Measurements from ENCODE around the gene FHOD3.
A peak's percentile ranks its signal among the peaks of the same experiment; 100 is the strongest.

The FHOD3 gene

GRCh38 chr18:36322734-36323133 is 25.2 kb downstream of the FHOD3 start:
- DNase-seq (ENCODE audit: low read depth), result no peak

GRCh38 chr18:36323421-36323820 is 25.9 kb downstream of the FHOD3 start:
- no peak for DNase-seq (ENCODE audit: low read depth)

- DNase-seq (ENCODE audit: low read depth), result no peak
Measured at GRCh38 chr18:36325846-36326245, 28.3 kb downstream of the FHOD3 start.

DNA sequence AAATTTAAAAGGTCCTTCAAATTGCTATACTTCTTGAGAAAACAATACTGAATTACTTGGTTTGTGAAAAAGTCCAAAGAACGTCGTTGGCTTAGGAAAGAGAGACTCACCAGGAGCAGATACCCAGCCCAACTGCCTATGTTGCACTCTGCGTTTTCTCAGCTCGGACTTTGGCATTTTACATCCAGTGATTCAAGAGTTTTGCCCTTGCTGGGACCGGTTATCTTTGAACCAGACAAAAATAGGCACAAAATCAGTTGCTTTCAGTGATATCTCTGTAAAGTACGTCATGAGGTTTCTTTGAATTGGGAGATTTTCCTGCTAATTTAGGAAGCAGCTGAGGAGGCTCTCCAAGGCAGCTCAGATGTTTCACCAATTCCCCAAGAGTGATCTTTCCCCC is 29.3 kb downstream of the FHOD3 start:
- no peak for DNase-seq (ENCODE audit: low read depth)

GRCh38 chr18:36327352-36328316 is 30.1 kb downstream of the FHOD3 start:
- no peak for DNase-seq (ENCODE audit: low read depth)

DNA sequence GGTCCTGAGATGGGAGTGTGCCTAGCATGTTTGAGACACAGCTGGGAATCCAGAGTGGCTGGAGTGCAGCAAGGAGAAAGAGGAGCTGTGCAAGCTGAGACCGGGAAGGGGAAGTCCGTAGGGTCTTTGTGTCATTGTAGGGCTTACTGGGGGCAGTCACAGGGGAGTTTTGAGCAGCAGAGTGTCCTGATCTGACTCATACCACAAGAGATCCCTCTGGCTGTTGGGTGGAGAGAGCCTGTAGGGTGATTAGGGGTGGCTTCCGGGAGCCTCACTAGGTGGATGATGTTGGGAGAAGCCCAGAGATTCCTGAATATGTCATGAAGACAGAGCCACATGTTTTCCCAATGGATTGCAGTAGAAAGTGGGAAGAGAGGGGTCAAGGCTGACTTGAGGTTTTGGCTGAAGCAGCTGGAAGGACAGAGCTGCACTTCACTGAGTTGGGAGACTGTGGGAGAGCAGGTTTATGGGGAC is 30.9 kb downstream of the FHOD3 start:
- peak; percentile 25 for DNase-seq (ENCODE audit: low read depth)

- DNase-seq (ENCODE audit: low read depth), result no peak
Measured at GRCh38 chr18:36328916-36329315, 31.4 kb downstream of the FHOD3 start.

DNA sequence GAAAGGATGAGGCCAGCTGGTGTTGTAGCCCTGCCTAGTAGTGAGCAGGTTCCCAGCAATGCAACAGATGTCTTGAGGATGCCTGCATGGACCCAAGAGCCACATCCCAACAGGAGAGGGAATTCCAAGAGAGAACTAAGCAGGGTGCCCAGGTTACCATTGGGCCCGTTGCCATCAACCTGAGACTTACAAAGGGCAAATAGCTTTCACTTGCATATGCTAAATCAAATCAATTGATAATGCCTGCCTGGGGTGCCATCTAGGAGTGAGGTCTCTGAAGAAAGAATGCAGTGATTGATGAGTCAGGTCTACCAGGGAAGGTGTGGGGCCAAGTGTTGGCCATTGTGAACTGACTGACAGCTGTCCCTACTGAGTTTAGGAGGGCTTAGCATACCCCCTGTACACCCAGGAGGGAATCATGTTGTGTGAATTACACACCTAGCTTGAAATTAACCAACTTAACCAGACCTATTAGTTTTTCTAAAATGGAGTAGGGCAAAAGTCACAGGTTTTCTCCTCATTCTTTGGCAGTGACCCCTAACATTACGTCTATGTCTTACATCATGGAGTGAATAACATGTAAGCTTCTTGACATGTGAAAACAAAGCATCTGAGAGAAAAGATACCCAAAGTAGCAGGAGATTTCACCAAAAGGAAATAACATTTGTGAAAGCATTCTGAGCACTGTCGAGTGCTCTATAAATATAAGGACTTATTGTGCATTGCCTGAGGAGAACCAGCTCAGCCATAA is 32.3 kb downstream of the FHOD3 start:
- DNase-seq (ENCODE audit: low read depth), result no peak

GRCh38 chr18:36330435-36331052 is 33.0 kb downstream of the FHOD3 start:
- DNase-seq (ENCODE audit: low read depth), result no peak

DNA sequence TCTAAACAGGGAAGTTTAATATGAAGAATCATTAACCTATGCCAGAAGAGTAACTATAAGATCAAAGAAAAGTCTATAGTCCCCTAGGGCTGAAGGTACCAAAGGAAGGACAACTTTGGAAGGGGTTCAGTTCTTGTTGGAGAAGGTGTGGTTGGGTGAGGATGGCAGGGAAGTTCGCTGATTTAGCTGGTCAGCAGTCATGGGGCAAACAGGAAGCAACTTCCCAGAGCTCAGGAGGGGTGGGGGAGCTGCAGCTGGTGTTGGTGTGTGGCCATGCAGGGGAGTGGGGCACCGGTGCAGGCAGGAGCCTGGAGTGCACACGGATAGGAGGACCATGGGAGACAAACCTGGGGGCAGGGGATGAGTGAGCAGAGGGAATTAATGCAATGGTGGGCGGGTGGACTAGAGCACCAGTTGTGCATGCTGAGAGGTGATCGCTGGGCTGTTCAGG is 34.0 kb downstream of the FHOD3 start:
- no peak for DNase-seq (ENCODE audit: low read depth)

DNA sequence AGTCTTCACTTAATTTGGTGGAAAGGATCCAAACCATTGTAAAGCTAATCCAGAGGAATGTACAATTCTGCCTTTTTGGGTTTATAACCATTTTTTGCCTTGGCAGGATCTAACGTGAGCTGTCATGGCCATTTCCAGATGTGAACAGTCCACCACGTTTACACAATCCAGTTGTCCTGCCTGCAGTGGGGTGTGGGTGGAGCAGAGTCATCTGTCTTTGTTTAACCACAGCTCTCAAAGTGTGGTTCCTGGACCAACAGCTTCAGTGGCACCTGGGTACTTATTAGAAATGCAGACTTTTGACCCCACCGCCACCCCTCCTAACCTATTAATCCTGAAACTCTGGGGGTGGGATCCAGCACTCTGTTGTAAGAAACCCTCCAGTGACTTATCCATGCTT is 35.9 kb downstream of the FHOD3 start:
- DNase-seq (ENCODE audit: low read depth), result peak; percentile 54

- DNase-seq (ENCODE audit: low read depth), result no peak
Measured at GRCh38 chr18:36334798-36335197, 37.3 kb downstream of the FHOD3 start.

- DNase-seq (ENCODE audit: low read depth), result no peak
Measured at GRCh38 chr18:36335476-36336279, 38.2 kb downstream of the FHOD3 start.

GRCh38 chr18:36337679-36338402 is 40.3 kb downstream of the FHOD3 start:
- DNase-seq (ENCODE audit: low read depth), result no peak

DNA sequence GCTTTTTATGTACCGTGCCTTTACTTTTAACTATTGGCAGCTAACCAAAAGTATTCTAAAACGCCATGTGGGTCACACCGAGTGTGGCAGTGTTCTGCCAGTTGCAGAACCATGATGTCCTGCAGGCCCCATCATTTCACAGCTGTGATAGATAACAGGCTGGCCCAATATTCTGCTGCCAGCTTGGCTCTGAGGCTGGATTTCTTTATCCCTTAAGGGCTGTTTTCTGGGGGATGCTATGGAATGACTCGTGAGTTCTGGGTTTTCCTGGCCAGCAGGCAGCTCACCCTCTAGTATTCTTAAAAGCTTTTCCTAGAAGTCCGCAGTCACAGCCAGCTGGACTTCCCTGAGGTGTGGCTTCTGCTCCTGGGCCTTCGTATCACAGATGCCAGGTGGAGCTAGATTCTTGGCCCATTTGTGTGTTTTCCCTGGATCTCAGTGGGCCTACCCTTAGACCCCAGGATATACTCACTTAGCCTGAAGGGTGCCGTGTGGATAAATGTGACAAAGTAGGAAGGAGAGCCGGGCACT is 41.0 kb downstream of the FHOD3 start:
- peak; percentile 20 for DNase-seq (ENCODE audit: low read depth)

- no peak for DNase-seq (ENCODE audit: low read depth)
Measured at GRCh38 chr18:36340246-36340645, 42.7 kb downstream of the FHOD3 start.

DNA sequence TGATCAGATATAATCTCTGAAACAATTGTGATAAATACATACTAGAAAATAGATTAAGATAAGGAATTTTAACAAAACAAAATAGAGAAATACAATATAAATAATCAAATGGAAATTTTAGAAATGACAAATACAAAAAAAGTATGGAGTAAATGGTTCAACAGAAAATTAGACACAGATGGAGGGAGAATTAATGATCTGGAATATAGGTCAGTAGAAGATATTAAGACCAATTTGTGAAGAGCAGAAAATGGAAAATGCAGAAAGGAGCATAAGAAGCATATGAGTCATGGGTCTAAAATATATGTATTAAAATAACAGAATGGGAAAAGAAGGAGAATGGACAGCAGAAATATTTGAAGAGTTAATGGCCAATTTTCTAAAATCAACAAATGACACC is 44.4 kb downstream of the FHOD3 start:
- no peak for DNase-seq (ENCODE audit: low read depth)

DNA sequence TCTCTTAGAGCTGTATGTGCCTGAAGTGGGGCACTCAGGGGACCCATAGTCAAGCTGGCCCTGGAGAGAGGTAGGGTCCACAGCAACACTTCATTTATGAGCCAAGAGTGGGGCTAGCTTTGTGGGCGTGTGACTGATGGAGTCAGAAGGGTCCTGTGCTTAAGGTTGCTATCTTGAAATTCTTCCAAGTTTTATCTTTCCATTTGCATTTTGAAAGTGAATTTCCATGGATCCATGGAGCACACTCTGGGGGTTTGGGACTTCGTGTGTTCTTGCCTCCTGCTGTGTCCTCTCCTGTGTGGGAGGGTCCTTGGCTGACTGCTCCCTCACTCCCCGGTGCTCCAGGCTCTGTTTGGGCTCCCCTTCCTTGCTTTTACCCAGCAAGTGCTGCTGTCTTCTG is 50.8 kb downstream of the FHOD3 start:
- DNase-seq (ENCODE audit: low read depth), result no peak

DNA sequence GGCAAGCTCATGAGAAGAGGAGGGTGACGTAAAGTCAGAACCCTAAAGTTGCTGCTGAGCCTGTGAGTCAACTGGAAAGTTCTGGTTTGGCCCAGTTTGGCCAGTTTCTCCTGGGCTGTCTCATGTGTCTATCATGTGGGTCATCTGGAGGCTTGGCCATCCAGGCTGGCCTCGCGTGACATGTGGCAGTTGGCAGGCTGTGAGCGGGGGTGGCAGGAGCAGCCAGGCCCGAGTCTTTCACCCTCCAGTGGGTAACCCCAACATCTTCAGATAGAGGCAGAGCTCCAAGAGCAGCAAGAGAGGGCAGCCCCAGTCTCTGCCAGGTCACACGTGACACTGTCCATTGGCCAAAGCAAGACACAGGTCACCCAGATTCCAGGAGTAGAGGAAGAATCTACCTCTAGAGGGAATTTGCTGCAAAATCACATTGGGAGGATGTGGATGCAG is 51.5 kb downstream of the FHOD3 start:
- DNase-seq (ENCODE audit: low read depth), result no peak

GRCh38 chr18:36349552-36349951 is 52.0 kb downstream of the FHOD3 start:
- peak; percentile 19 for DNase-seq (ENCODE audit: low read depth)

GRCh38 chr18:36350251-36350651 is 52.7 kb downstream of the FHOD3 start:
- peak; percentile 26 for DNase-seq (ENCODE audit: low read depth)

All from EH (cell line).